Stimulated activated naive CD8-positive, alpha-beta T cell treated with anti-CD3 and anti-CD28 coated beads, Interleukin-15, amount 100 ng/mL, for 72 hours (primary cell): ENCODE results near the gene ZDHHC14.
"Not testable (repeated sequence)": the region's sequence is repeated elsewhere in the genome, so short reads cannot be mapped to it uniquely, and the experiment has no call there.

Experiments
- ATAC-seq: fragments of 150-1000 bp; cut with Tn5 transposase; 2 replicates; pipeline ENCODE4 v1.10.0; 2021; ENCODE audit warnings: mild to moderate bottlenecking, moderate library complexity
- DNase-seq, 2 donors: peaks; one replicate each; pipeline ENCODE4 v3.0.0; 2021 to 2022
- H3K27ac Mint-ChIP-seq, 2 donors: one replicate each; pipeline ENCODE4 v1.8.0; 2022; ENCODE audit warnings: mild to moderate bottlenecking in 2 of 2, mixed read lengths in 2 of 2, moderate library complexity in 2 of 2
- H3K27me3 Mint-ChIP-seq: one replicate; pipeline ENCODE4 v1.8.0; 2022; ENCODE audit warnings: mixed read lengths
- H3K4me1 Mint-ChIP-seq: one replicate; pipeline ENCODE4 v1.8.0; 2022; ENCODE audit warnings: mild to moderate bottlenecking, mixed read lengths
- H3K4me3 Mint-ChIP-seq, 2 donors: one replicate each; pipeline ENCODE4 v1.8.0; 2022; ENCODE audit warnings: mild to moderate bottlenecking in 2 of 2, mixed read lengths in 2 of 2, moderate library complexity in 1 of 2
- H3K9me3 Mint-ChIP-seq, 2 donors: one replicate each; pipeline ENCODE4 v1.8.0; 2022; ENCODE audit warnings: mixed read lengths in 2 of 2

Gene ZDHHC14

DNA sequence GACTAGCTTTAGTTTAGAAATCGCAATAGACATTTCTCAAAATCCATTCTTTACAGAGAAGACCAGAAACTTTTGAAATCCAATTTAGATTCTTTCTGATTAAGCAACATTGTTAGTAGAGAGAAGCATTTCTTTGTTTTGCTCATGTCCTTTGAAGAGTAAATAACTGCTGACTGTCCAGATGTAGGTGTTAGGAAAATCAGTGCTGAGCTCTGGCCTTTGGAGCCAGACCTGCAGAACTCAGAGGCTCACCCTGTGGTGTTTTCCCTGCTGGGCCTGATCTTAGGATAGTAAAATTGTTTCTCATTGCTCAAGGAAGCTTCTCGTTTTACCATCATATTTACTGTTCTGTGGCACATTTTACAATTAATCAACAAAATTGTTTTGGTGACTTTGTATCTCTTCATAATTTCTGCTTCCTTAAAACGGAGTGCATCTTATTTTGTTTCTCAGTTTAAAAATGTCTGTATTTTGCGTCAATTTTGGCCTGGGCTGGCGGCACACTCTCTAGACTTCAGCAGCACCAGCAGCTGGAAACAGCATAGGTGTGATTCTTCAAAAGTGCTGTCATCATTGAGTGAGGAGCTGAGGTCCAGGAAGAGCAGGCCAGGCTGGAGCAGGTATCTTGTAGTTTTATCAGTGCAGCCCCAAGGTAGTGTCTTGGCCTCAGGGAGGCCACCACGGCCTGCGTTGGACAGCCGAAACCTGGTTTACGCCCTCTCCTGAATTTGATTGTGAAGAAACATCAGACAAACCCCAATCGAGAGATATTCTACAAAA, 8.3 kb upstream of the ZDHHC14 start:
- DNase-seq: no peak
- no peaks in the 10 kb centered on the region for H3K9me3 Mint-ChIP-seq
- H3K4me3 Mint-ChIP-seq: no peak overlapping the region
- no peak for ATAC-seq
- peaks cover 31% of the 10 kb centered on the region for H3K27me3 Mint-ChIP-seq
- no peak overlapping the region for H3K27ac Mint-ChIP-seq
- peaks cover 41% of the 10 kb centered on the region for H3K4me1 Mint-ChIP-seq

DNA sequence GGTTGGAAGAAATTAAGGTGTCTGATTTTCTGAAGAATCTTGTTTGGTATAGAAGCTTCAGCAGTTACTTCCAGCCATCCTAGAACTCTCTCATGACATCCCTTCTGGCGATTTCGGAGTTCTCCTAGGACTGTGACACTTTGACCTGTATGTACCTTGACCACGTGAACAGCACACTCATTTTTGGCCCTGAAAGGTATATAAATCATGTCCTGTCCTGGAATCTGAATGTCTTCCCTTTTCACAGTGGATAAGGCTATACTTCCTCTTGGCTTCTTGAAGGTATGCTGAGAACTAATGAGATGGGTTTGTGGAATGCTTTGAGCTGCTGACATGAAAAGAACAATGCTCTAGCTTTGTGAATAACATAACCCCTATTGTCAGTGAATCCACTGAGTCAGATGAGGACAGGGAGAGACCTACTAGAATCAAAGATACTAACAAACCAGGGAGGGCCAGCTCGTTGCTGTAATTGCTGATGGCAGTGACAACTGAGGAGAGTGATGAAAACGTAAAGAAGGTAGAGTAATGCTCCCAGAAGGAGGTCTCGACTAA, 6.0 kb upstream of the ZDHHC14 start:
- Mint-ChIP-seq H3K4me1 (peaks cover 30% of the 10 kb centered on the region), H3K27ac (no peak overlapping the region), H3K9me3 (no peaks in the 10 kb centered on the region), H3K4me3 (no peak overlapping the region), H3K27me3 (peaks cover 25% of the 10 kb centered on the region)
- ATAC-seq: no peak
- no peak for DNase-seq

DNA sequence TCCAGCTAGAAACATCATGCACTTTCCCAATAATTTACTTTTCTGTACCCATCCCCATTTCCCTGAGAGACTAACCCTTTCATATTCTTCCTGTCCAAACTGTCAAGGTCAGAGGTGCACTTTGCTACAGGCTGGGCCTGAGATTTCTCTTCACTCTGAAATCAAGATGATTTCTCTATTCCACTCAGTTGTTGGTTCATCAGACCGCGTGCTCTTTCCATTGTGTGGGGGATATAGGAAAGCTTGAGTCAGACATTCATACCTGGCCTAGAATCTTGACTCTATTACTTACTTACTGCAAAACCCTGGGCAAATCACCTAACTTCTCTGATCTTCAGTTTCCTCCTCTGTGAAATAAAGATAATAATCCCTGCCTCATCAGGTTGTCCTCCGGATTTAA, 4.7 kb upstream of the ZDHHC14 start:
- DNase-seq: no peak
- Mint-ChIP-seq H3K4me1 (peaks cover 25% of the 10 kb centered on the region), H3K9me3 (no peaks in the 10 kb centered on the region), H3K27ac (peak overlapping the region; percentile 3 to 11), H3K4me3 (no peak overlapping the region), H3K27me3 (peaks cover 12% of the 10 kb centered on the region)
- ATAC-seq: no peak

DNA sequence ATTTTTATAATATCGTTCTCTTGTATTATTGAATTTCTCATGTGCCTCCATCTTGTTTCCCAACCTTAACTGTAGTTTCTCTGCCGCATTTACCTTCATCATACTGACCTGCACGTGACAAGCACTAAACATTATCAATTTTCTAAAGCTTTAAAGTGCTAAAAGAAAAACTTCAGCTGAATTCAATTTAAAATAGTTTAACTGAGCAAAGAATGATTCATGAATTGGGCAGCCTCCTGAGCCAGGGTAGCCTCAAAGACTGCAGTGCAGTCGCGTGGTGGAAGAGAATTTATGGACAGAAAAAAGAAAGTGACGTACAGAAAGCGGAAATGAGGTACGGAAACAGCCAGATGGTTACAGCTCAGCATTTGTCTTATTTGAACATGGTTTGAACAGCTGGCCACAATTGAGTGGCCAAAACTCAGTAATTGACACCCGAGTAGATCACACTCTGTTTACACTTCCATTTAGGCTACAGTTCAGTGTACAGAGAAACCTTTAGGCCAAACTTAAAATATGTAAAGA, 4.2 kb upstream of the ZDHHC14 start:
- no peak for ATAC-seq
- Mint-ChIP-seq H3K27me3 (peaks cover 9% of the 10 kb centered on the region), H3K4me3 (no peak overlapping the region), H3K27ac (no peak overlapping the region), H3K4me1 (peaks cover 25% of the 10 kb centered on the region), H3K9me3 (no peaks in the 10 kb centered on the region)
- no peak for DNase-seq

DNA sequence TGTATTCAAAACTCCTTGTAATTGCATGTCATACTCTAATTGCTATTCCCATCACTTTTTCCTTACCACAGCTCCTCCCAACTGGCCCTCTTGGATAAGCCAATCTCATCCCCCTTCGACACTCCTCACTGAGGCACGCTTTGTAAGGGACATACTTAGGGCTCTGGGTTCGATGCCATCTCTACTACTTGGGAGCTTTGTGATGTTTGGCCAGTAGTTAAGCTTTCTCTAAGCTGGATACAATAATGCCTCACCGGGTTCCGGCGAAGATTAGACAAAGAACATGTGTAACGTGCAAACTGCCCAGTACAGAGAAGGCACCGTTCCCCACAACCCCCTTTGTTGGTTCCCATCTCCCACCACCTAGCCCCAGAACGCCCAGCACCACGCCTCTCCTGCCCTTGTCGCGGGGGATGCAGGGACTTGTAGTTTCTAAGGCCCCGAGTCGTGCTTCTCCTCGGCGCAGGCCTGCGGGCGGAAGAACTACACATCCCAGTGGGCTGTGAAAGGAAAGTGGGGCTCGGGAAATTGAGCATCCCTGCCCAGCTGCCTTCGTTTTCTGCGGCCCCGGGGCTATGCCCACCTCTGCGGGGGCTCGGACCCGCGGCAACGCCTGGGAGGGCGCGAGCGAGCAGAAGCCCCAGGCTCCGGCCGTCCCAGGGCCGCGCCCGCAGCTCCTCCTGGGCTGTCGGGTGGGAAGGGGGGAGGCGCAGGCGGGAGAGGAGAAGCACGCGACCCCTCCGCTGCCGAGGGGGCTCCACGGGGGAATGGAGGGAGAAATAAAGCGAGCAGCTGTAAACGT, 1.1 kb upstream of the ZDHHC14 start:
- peaks cover 22% of the 10 kb centered on the region for H3K27me3 Mint-ChIP-seq
- no peaks in the 10 kb centered on the region for H3K9me3 Mint-ChIP-seq
- H3K4me3 Mint-ChIP-seq: peak overlapping the region; percentile 62 to 78
- H3K4me1 Mint-ChIP-seq: peaks cover 47% of the 10 kb centered on the region
- ATAC-seq: peak; percentile 86
- DNase-seq: peak; percentile 83 to 89
- H3K27ac Mint-ChIP-seq: peak overlapping the region; percentile 0 to 82

DNA sequence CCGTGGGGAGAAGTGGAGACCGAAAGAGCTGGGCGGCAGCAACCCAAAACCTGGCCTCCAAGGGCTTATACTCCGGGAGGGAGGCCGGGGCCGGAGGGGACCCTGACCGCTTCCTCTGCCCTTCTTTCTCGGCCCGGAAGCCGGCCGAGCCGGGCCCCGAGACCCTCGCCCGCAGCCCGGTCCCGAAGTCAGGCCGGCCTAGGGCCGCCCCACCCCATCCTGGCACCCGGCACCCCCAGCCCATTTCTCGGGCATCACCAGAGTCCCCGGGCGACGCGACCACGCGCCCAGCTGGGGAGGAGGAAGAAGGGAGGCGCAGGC, 572 bp upstream of the ZDHHC14 start:
- Mint-ChIP-seq H3K27ac (peak overlapping the region; percentile 69 to 82), H3K4me1 (peaks cover 53% of the 10 kb centered on the region), H3K9me3 (no peaks in the 10 kb centered on the region), H3K4me3 (peak overlapping the region; percentile 62 to 78), H3K27me3 (peaks cover 27% of the 10 kb centered on the region)
- DNase-seq (no peak), ATAC-seq (peak; percentile 11)

DNA sequence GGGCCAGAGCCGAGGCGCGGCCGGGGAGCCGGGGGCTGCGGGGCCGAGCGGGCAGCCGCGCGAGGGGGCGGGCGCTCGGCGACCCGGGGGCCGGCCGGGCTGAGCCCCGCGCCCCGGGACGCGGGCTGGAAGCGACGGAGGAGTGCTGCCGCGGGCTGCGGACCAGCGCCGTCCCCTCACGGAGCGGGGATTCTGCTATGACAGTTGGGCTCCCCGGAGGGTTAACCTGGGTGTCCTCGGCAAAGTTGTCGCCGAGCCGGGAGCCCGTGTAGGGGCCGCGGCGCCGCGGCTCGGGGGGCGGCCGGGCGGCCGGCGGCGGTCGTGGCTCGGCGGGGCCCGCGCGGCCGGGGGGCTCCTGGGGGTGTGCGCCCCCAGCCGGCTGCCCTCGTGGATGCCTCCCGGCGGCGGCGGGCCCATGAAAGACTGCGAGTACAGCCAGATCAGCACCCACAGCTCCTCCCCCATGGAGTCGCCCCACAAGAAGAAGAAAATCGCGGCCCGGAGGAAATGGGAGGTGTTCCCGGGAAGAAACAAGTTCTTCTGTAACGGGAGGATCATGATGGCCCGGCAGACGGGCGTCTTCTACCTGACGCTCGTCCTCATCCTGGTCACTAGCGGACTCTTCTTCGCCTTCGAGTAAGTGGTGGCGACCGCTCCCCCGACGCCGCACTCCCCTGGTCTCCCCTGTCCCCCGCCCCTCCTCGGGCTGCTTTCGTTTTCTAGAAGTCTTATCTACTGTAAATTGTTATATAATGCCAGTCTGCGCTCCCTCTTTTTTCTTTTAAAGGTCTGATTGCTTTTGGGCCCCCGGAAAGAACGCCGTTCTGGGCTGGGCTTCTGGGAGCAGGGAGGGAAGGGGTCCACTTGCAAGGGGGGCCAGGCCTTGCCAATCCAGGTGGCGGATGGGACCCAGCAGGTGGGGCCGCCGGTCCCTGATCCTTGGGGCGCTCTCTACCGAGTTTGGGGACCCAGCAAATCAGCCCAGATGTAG, 936 bp downstream of the ZDHHC14 start:
- ATAC-seq (peak; percentile 38), DNase-seq (peak; percentile 55 to 63)
- Mint-ChIP-seq H3K27me3 (peaks cover 30% of the 10 kb centered on the region), H3K9me3 (no peaks in the 10 kb centered on the region), H3K4me1 (peaks cover 46% of the 10 kb centered on the region), H3K27ac (peak overlapping the region; percentile 49 to 88), H3K4me3 (peak overlapping the region; percentile 87 to 89)

DNA sequence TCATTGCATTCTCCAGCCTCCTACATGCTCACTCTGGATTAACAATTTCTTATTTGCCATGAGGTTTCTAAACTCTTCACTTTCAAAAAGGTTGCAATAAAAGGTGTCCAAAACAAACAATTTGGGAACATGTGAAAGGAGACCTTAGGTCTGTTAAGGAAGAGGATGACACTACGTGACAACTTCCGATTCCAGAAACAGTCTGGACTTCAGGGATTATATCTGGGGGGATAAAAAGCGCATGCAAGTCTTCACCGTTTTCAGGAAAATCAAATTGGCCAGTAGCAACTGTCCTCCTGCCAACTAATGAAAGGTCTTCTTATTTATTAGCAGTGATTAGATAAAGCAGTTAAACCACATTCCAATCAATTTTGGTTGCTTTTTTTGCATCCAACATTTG, 1.8 kb downstream of the ZDHHC14 start:
- DNase-seq (no peak), ATAC-seq (no peak)
- peaks cover 39% of the 10 kb centered on the region for H3K4me1 Mint-ChIP-seq
- H3K9me3 Mint-ChIP-seq: no peaks in the 10 kb centered on the region
- peaks cover 30% of the 10 kb centered on the region for H3K27me3 Mint-ChIP-seq
- peak overlapping the region; percentile 87 to 89 for H3K4me3 Mint-ChIP-seq
- no peak overlapping the region for H3K27ac Mint-ChIP-seq

DNA sequence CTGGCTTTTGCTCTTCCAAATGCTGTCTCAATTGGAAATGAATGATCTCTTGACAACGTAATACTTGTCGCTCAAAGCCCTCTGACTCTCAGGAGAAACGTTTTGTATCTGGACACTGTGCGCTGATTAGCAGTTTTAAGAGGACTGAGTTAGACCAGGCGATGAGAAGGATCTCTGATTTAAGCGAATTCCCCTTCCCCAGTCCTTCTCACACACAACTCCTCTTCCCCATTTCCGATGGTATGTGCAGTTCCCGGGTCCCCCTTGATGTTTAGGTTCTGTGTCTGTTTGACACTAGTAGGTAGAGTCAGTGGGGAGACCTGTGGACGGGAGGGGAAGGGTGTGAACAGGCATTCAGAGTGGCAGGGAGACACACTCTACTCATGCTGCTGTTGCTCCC, 2.5 kb downstream of the ZDHHC14 start:
- Mint-ChIP-seq H3K9me3 (no peaks in the 10 kb centered on the region), H3K4me3 (peak overlapping the region; percentile 30 to 46), H3K27ac (no peak overlapping the region), H3K27me3 (peaks cover 30% of the 10 kb centered on the region), H3K4me1 (peaks cover 39% of the 10 kb centered on the region)
- no peak for ATAC-seq
- no peak for DNase-seq

DNA sequence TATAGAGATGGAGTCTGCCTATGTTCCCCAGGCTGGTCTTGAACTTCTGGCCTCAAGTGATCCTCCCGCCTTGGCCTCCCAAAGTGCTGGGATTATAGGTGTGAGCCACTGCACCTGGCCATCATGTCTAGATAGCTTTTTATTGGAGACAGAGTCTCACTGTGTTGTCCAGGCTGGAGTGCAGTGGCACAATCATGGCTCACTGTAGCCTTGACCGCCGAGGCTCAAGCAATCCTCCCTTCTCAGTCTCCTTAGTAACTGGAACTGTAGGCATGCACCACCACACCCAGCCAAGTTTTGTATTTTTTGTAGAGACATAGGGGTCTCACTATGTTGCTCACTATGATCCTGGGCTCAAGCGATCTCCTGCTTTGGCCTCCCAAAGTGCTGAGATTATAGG, 4.0 kb downstream of the ZDHHC14 start:
- not testable (repeated sequence) for H3K27ac Mint-ChIP-seq

DNA sequence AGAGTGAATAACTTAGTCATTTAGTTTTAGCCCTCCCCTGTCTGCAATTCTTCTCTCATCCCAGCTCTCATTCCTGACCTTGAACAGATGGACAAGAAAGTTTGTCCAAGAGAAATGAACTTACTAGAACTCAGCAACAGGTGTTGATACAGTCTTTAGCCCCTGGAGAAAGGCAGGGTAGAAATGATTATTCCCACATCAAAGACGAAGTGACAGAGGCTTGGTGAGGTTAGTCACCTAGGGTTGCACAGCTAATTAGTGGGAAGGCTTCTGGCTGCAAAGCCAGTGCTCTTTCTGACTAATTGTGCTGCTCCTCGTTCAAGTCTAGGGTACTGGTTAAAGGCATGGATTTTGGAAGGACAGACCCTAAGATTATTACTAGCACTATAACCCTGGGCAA, 4.5 kb downstream of the ZDHHC14 start:
- Mint-ChIP-seq H3K27ac (no peak overlapping the region), H3K4me1 (peaks cover 32% of the 10 kb centered on the region), H3K27me3 (peaks cover 30% of the 10 kb centered on the region), H3K4me3 (no peak overlapping the region), H3K9me3 (peaks cover 7 to 8% of the 10 kb centered on the region in 2 donors)
- ATAC-seq (peak; percentile 48), DNase-seq (peak; percentile 34 to 35)

More for the DNA sequence above, 4.0 kb downstream of the ZDHHC14 start:
- DNase-seq, H3K4me3 Mint-ChIP-seq, H3K9me3 Mint-ChIP-seq, ATAC-seq: not testable (repeated sequence)
- Mint-ChIP-seq H3K27me3 (peaks cover 30% of the 10 kb centered on the region), H3K4me1 (peaks cover 32% of the 10 kb centered on the region)

DNA sequence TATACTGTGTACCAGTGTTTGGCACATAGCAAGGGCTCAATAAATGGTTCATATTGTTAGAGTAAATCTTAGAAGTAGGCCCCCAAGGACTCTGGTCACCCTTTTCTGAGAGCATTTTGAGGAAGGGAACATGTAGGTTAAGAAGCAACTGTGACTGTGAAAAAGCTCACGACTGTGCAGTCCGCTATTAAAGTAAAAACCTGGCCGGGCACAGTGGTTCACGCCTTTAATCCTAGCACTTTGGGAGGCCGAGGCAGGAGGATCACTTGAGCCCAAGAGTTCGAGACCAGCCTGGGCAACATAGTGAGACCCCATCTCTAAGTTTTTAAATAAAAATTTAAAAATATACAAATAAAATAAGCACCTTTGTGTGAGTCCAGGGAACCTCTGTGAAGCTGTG, 5.0 kb downstream of the ZDHHC14 start:
- DNase-seq: no peak
- Mint-ChIP-seq H3K27ac (no peak overlapping the region), H3K27me3 (peaks cover 30% of the 10 kb centered on the region)

DNA sequence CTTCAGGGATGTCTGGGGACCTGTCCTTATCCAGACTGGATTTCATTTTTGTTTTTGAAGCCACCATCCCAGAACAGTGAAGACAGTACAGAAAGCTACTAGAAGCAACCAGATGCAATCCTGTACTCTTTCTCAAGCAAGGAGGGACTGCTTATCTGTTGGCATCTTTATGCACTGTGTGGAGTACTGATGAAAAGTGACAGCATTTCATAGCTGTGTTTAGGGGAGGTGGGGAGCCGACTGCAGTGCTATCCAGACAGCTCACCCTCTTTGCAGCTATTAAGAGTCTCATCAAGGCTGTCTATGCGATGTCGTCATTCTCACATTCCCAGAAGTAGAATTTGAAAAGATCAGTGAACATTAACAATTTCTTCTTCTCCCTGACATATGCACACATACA, 5.5 kb downstream of the ZDHHC14 start:
- H3K9me3 Mint-ChIP-seq: peaks cover 14 to 17% of the 10 kb centered on the region in 2 donors
- H3K4me1 Mint-ChIP-seq: peaks cover 32% of the 10 kb centered on the region
- DNase-seq (no peak), ATAC-seq (no peak)
- no peak overlapping the region for H3K27ac Mint-ChIP-seq
- H3K4me3 Mint-ChIP-seq: no peak overlapping the region
- peaks cover 30% of the 10 kb centered on the region for H3K27me3 Mint-ChIP-seq

More for the DNA sequence above, 5.0 kb downstream of the ZDHHC14 start:
- no peak for ATAC-seq
- peaks cover 32% of the 10 kb centered on the region for H3K4me1 Mint-ChIP-seq
- no peak overlapping the region for H3K4me3 Mint-ChIP-seq
- peaks cover 11 to 13% of the 10 kb centered on the region in 2 donors for H3K9me3 Mint-ChIP-seq

DNA sequence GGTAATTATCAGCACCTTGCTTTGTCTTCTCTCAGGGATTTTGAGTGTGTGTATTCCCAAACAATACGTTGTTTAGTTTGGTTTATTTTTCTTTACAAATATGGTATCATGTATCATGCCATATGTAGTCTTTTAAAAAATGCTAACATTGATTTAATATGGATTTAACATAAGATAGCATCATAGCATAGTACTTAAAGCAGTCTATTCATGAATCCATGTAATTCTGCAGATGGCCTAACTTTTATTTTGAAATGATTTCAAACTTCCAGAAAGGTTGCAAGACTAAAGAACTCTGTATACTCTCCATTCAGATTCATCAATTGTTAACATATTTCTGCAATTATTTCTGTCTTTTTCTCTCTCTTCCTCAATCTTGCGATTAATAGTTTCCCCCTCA, 7.9 kb downstream of the ZDHHC14 start:
- ATAC-seq: no peak
- peaks cover 15% of the 10 kb centered on the region for H3K27me3 Mint-ChIP-seq
- no peak overlapping the region for H3K4me3 Mint-ChIP-seq
- H3K27ac Mint-ChIP-seq: no peak overlapping the region
- H3K9me3 Mint-ChIP-seq: peaks cover 19 to 26% of the 10 kb centered on the region in 2 donors
- peaks cover 26% of the 10 kb centered on the region for H3K4me1 Mint-ChIP-seq
- no peak for DNase-seq
